GM12878 (cell line): Measurements from ENCODE around the gene ACACB. TPM values are rescaled to one million over a fixed set of nuclear protein-coding genes. Genes with fewer than 3 reads are reported as not detected.

Experiments
- ATAC-seq: fragments of 200-7000 bp; cut with Tn5 transposase; 3 replicates; pipeline ENCODE4 v1.9.1; 2020; ENCODE audit warnings: mild to moderate bottlenecking, moderate library complexity
- BruUV-seq: library from RNA; stranded (reverse); fragments of 400-500 nt; replicated peaks from 2 replicates; lab custom pipeline; 2021; lab: Mats Ljungman, UMichigan
- CTCF ChIA-PET: fragments of 300-600 bp; sonication (Branson Sonifier 250); formaldehyde crosslinking; extraction: SDS; loops from one replicate; lab custom pipeline; 2021; ENCODE audit warnings: inconsistent platforms; lab: Yijun Ruan, JAX
- POLR2A ChIA-PET: fragments of 350-600 bp; formaldehyde crosslinking; extraction: SDS; loops from one replicate; lab custom pipeline; 2021; ENCODE audit warnings: inconsistent platforms; lab: Charles Lee
- RAD21 ChIA-PET: fragments of 300-600 bp; sonication (Branson Sonifier 250); formaldehyde crosslinking; loops from one replicate; lab custom pipeline; 2023; ENCODE audit warnings: antibody characterized with exemption; ENCODE audit not compliant: unreplicated experiment; lab: Charles Lee
- SMC1A ChIA-PET: fragments of 300-600 bp; sonication (Branson Sonifier 250); formaldehyde crosslinking; loops from one replicate; lab custom pipeline; 2023; ENCODE audit not compliant: unreplicated experiment, uncharacterized antibody; lab: Charles Lee
- DNase-seq: peaks from one replicate; pipeline ENCODE4 v3.0.0-alpha.2; 2011; ENCODE audit warnings: low read depth, low spot score
- FAIRE-seq: peaks from 3 replicates; lab custom pipeline; 2011; peaks lifted over from hg19 to GRCh38; lab: Jason Lieb, UNC
- H2AFZ ChIP-seq: 2 replicates; pipeline ENCODE4 v1.6.0; 2011; ENCODE audit warnings: low read depth, low read length, control low read depth; ENCODE audit not compliant: control insufficient read depth
- H3K27ac ChIP-seq: 2 replicates; pipeline ENCODE4 v1.5.1; 2011; ENCODE audit warnings: control low read depth; ENCODE audit not compliant: control insufficient read depth, insufficient read depth
- H3K27me3 ChIP-seq, 2 experiments: replicated peaks in 1 of 2; 2 replicates each; pipeline versions ENCODE4 v1.6.0 to v1.6.1; 2011; ENCODE audit warnings: low read length in 1 of 2; ENCODE audit not compliant: control insufficient read depth in 2 of 2, insufficient read depth in 2 of 2
- H3K36me3 ChIP-seq, 2 experiments: 2 replicates each; pipeline ENCODE4 v1.5.1; 2011; ENCODE audit warnings: low read length in 1 of 2; ENCODE audit not compliant: control insufficient read depth in 2 of 2, insufficient read depth in 2 of 2
- H3K4me1 ChIP-seq: 2 replicates; pipeline ENCODE4 v1.6.1; 2011; ENCODE audit warnings: mild to moderate bottlenecking, low read length, moderate library complexity, mixed read lengths; ENCODE audit not compliant: control insufficient read depth, insufficient read depth
- H3K4me2 ChIP-seq: 2 replicates; pipeline ENCODE4 v1.6.0; 2011; ENCODE audit warnings: control low read depth; ENCODE audit not compliant: control insufficient read depth, insufficient read depth
- H3K4me3 ChIP-seq: fragments of 200-600 bp; sonication (generic); 2 replicates; pipeline ENCODE4 v1.5.1; 2016
- H3K79me2 ChIP-seq: 2 replicates; pipeline ENCODE4 v1.6.0; 2011; ENCODE audit warnings: low read length; ENCODE audit not compliant: control insufficient read depth, insufficient read depth
- H3K9ac ChIP-seq: 2 replicates; pipeline ENCODE4 v1.8.0; 2011; ENCODE audit warnings: low read length, control low read depth, mixed read lengths; ENCODE audit not compliant: control insufficient read depth, insufficient read depth
- H3K9me3 ChIP-seq: replicated peaks from 3 replicates; pipeline ENCODE4 v1.5.1; 2011; ENCODE audit warnings: mild to moderate bottlenecking, low read length; ENCODE audit not compliant: control insufficient read depth, insufficient read depth
- H4K20me1 ChIP-seq: 2 replicates; pipeline ENCODE4 v1.6.0; 2011; ENCODE audit not compliant: control insufficient read depth, insufficient read depth
- ATF7 ChIP-seq: fragments of 450-650 bp; IDR thresholded peaks from 2 replicates; pipeline ENCODE4 v1.6.1; 2016; ENCODE audit warnings: low read depth, mild to moderate bottlenecking
- BACH1 ChIP-seq: fragments of 450-650 bp; IDR thresholded peaks from 2 replicates; pipeline ENCODE4 v1.6.1; 2017; ENCODE audit warnings: mild to moderate bottlenecking, borderline replicate concordance
- BCL11A ChIP-seq: IDR thresholded peaks from 2 replicates; pipeline ENCODE4 v1.6.1; 2011; ENCODE audit warnings: low read depth, low read length
- CHD4 ChIP-seq: fragments of 200-600 bp; sonication (generic); IDR thresholded peaks from 2 replicates; pipeline ENCODE4 v1.6.1; 2016; ENCODE audit warnings: mild to moderate bottlenecking
- FOXM1 ChIP-seq: IDR thresholded peaks from 2 replicates; pipeline ENCODE4 v1.6.1; 2012; ENCODE audit warnings: low read depth, mild to moderate bottlenecking, inconsistent platforms, low read length, moderate library complexity
- HDAC6 ChIP-seq: fragments of 200-600 bp; sonication (generic); IDR thresholded peaks from one replicate; pipeline ENCODE4 v1.8.0; 2017; ENCODE audit warnings: antibody characterized with exemption; ENCODE audit not compliant: unreplicated experiment
- MTA3 ChIP-seq: IDR thresholded peaks from 2 replicates; pipeline ENCODE4 v1.6.1; 2012; ENCODE audit warnings: low read length, inconsistent platforms, borderline replicate concordance
- MYC ChIP-seq: IDR thresholded peaks from 2 replicates; pipeline ENCODE4 v1.6.1; 2011; ENCODE audit warnings: mild to moderate bottlenecking, low read length, moderate library complexity, inconsistent platforms; ENCODE audit not compliant: insufficient read depth, insufficient replicate concordance, insufficient read length, severe bottlenecking
- NBN ChIP-seq: fragments of 450-650 bp; IDR thresholded peaks from 2 replicates; pipeline ENCODE4 v1.6.1; 2016
- NFXL1 ChIP-seq: fragments of 450-650 bp; IDR thresholded peaks from 2 replicates; pipeline ENCODE4 v1.6.1; 2017; ENCODE audit warnings: antibody characterized with exemption, mild to moderate bottlenecking, borderline replicate concordance
- PRDM15 ChIP-seq: fragments of 450-650 bp; formaldehyde crosslinking; IDR thresholded peaks from 2 replicates; pipeline ENCODE4 v1.4.0; 2020; ENCODE audit warnings: mild to moderate bottlenecking, moderate library complexity
- RBBP5 ChIP-seq: fragments of 200-600 bp; sonication (generic); conservative IDR thresholded peaks from 2 replicates; pipeline ENCODE4 v1.6.1; 2016
- SKIL ChIP-seq: fragments of 450-650 bp; IDR thresholded peaks from 2 replicates; pipeline ENCODE4 v1.6.1; 2017; ENCODE audit warnings: mild to moderate bottlenecking, low read depth, inconsistent platforms; ENCODE audit not compliant: poor library complexity, severe bottlenecking
- SP1 ChIP-seq: IDR thresholded peaks from one replicate; pipeline ENCODE4 v1.6.1; 2011; ENCODE audit warnings: low read depth, low read length
- SUPT20H ChIP-seq: IDR thresholded peaks from 2 replicates; pipeline ENCODE4 v1.6.1; 2011; ENCODE audit warnings: low read depth, mild to moderate bottlenecking, low read length, moderate library complexity, borderline replicate concordance; ENCODE audit not compliant: control insufficient read depth
- YBX1 ChIP-seq: fragments of 450-650 bp; IDR thresholded peaks from 2 replicates; pipeline ENCODE4 v1.6.1; 2016; ENCODE audit warnings: antibody characterized with exemption
- ZBED1 ChIP-seq: IDR thresholded peaks from 2 replicates; pipeline ENCODE4 v1.6.1; 2016; ENCODE audit warnings: borderline replicate concordance
- WGBS: methylation state at CpG from one replicate; pipeline ENCODE4 v1.1.6; 2016; ENCODE audit warnings: low lambda C conversion rate; ENCODE audit not compliant: insufficient replicate concordance, insufficient coverage; ENCODE audit errors: missing lambda C conversion rate; 5-methylcytosine and 5-hydroxymethylcytosine counted together
- in situ Hi-C: fragments of 300-500 bp; cut with MboI; formaldehyde crosslinking; loops from 9 replicates; pipeline ENCODE4 v1.14.3; 2018; ENCODE audit warnings: mixed read lengths
- intact Hi-C: fragments of 100-400 bp; cut with micrococcal nuclease; formaldehyde crosslinking; loops from one replicate; pipeline ENCODE4 v1.14.2; 2022; ENCODE audit not compliant: unreplicated experiment
- polyA plus RNA-seq, 11 experiments: library from polyadenylated mRNA; depleted of rRNA in 4 of 11; unstranded in 6 of 11; stranded (reverse) in 5 of 11; fragments of >200 nt; fragmentation: Nextera tagmentation in 4 of 11; fragmentation: Illumina TruSeq in 1 of 11; extraction: Ambion mirVana in 4 of 11; extraction: Trizol in 1 of 11; gene quantifications; 1 replicate in 1 of 11; 2 replicates in 10 of 11; pipeline versions ENCODE4 v1.2.1 to v1.2.3, GENCODE V29; 2011 to 2016; ENCODE audit warnings: inconsistent platforms in 2 of 11, missing spikeins in 2 of 11, low read depth in 1 of 11
- total RNA-seq, 4 experiments: library from RNA; depleted of rRNA in 3 of 4; stranded (reverse); fragments of >200 nt in 3 of 4; fragmentation: Illumina TruSeq in 1 of 4; extraction: Trizol in 1 of 4; gene quantifications; 2 replicates each; pipeline versions ENCODE4 v1.2.1 to v1.2.3, GENCODE V29; 2013 to 2021

The ACACB gene
- total and polyA plus RNA-seq, 10 of the 15 experiments (the other 5 are each of a cell fraction or from before 2014, with no cell fraction given) = 0.05 to 1.9 (median 0.38) TPM; not detected in 2

GRCh38 chr12:109256011-109256410 lies 139.6 kb downstream of the ACACB start:
- Histone ChIP-seq H3K4me1 (no peaks in the 10 kb centered on the region), H3K27ac (no peak overlapping the region), H3K36me3 (no peaks in the 10 kb centered on the region), H3K27me3 (no peaks in the 10 kb centered on the region)
- ChIA-PET SMC1A (no interaction called here), CTCF (interaction anchor here (1.0 kb wide), 1 partner anchor 8 kb away, joined by 3 read pairs; no protein-coding TSS in a partner anchor)
- no peak for DNase-seq
- no peak for TF ChIP-seq RBBP5
- no peak for TF ChIP-seq ATF7
- TF ChIP-seq MYC = no peak
- TF ChIP-seq CHD4 = no peak
- no peak for TF ChIP-seq SUPT20H
- no peak for TF ChIP-seq NFXL1
- no peak for TF ChIP-seq SKIL
- no peak for TF ChIP-seq SP1
- TF ChIP-seq PRDM15 = no peak
- no peak for TF ChIP-seq MTA3
- TF ChIP-seq FOXM1 = no peak
- no peak for TF ChIP-seq HDAC6
- TF ChIP-seq ZBED1 = no peak
- no peak for TF ChIP-seq NBN
- no peak for TF ChIP-seq BCL11A
- no peak for TF ChIP-seq YBX1
- no peak for TF ChIP-seq BACH1
- TF ChIP-seq, all 136 proteins: peak for 0
- BruUV-seq = no TSS peak
- POLR2A ChIA-PET = no interaction called here
- H3K4me3 ChIP-seq = no peak overlapping the region
- intact Hi-C loops (no loop called here), in situ Hi-C loops (no loop called here)
- H3K4me2 ChIP-seq = no peak overlapping the region
- no peaks in the 10 kb centered on the region for H4K20me1 ChIP-seq
- 41% methylated on average over 8 of the region's 8 CpGs for WGBS
- ATAC-seq (no peak), FAIRE-seq (no peak)
- no peaks in the 10 kb centered on the region for H3K79me2 ChIP-seq
- RAD21 ChIA-PET = no interaction called here
- no peak overlapping the region for H3K9ac ChIP-seq
- H3K9me3 ChIP-seq = peaks cover 2% of the 10 kb centered on the region; the same call in 1 of the 3 replicates
- no peak overlapping the region for H2AFZ ChIP-seq
